HEK293 (cell line): ENCODE results near the gene CADM4.

Experiments used
- CTCF ChIP-seq: fragments of 450-650 bp; formaldehyde crosslinking; IDR thresholded peaks from 2 replicates; pipeline ENCODE4 v1.5.1; 2016; ENCODE audit warnings: missing biosample characterization, missing genetic modification characterization
- HIC1 ChIP-seq: fragments of 450-650 bp; formaldehyde crosslinking; IDR thresholded peaks from 2 replicates; pipeline ENCODE4 v1.5.1; 2016; ENCODE audit warnings: missing biosample characterization, missing genetic modification characterization
- PRDM10 ChIP-seq: fragments of 450-650 bp; formaldehyde crosslinking; IDR thresholded peaks from 2 replicates; pipeline ENCODE4 v1.5.1; 2016; ENCODE audit warnings: missing biosample characterization, missing genetic modification characterization
- RBAK ChIP-seq: fragments of 450-650 bp; formaldehyde crosslinking; IDR thresholded peaks from 2 replicates; pipeline ENCODE4 v1.5.1; 2016; ENCODE audit warnings: missing biosample characterization, missing genetic modification characterization
- REST ChIP-seq: fragments of 450-650 bp; formaldehyde crosslinking; IDR thresholded peaks from 2 replicates; pipeline ENCODE4 v1.5.1; 2016; ENCODE audit warnings: missing biosample characterization, missing genetic modification characterization
- ZBTB21 ChIP-seq: fragments of 450-650 bp; formaldehyde crosslinking; IDR thresholded peaks from 2 replicates; pipeline ENCODE4 v1.5.1; 2017; ENCODE audit warnings: missing biosample characterization, missing genetic modification characterization
- ZFP37 ChIP-seq: fragments of 450-650 bp; formaldehyde crosslinking; IDR thresholded peaks from 2 replicates; pipeline ENCODE4 v1.5.1; 2016; ENCODE audit warnings: missing biosample characterization, missing genetic modification characterization
- ZNF169 ChIP-seq: fragments of 450-650 bp; formaldehyde crosslinking; IDR thresholded peaks from 2 replicates; pipeline ENCODE4 v1.5.1; 2016; ENCODE audit warnings: missing biosample characterization, missing genetic modification characterization
- ZNF2 ChIP-seq: fragments of 450-650 bp; formaldehyde crosslinking; IDR thresholded peaks from 2 replicates; pipeline ENCODE4 v1.5.1; 2016; ENCODE audit warnings: missing biosample characterization, missing genetic modification characterization
- ZNF639 ChIP-seq: fragments of 450-650 bp; formaldehyde crosslinking; IDR thresholded peaks from 2 replicates; pipeline ENCODE4 v1.5.1; 2016; ENCODE audit warnings: missing biosample characterization, missing genetic modification characterization
- ZNF785 ChIP-seq: fragments of 450-650 bp; formaldehyde crosslinking; IDR thresholded peaks from 2 replicates; pipeline ENCODE4 v1.5.1; 2016; ENCODE audit warnings: missing biosample characterization, missing genetic modification characterization

- TF ChIP-seq ZNF639 (tag by site-specific recombination) (no peak), ZNF785 (no peak), REST (tag by site-specific recombination) (no peak), ZNF2 (tag by site-specific recombination) (no peak), ZNF169 (tag by site-specific recombination) (no peak), RBAK (tag by site-specific recombination) (no peak), HIC1 (tag by site-specific recombination) (no peak), PRDM10 (tag by site-specific recombination) (no peak), CTCF (no peak), ZFP37 (tag by site-specific recombination) (no peak), ZBTB21 (tag by site-specific recombination) (no peak)
Measured at GRCh38 chr19:43616306-43616705, 23.3 kb downstream of the CADM4 start.
